Right renal cortex interstitium (tissue), 3 donors: ENCODE measurements around the gene ANO8. TPM values are rescaled to one million over a fixed set of nuclear protein-coding genes. Genes with fewer than 3 reads are reported as not detected.
A peak's percentile ranks its signal among the peaks of the same experiment; 100 is the strongest.

Experiments used
- DNase-seq, 3 donors: peaks; one replicate each; pipeline ENCODE4 v3.0.0-alpha.2; 2013; ENCODE audit warnings: low read depth in 3 of 3, low spot score in 2 of 3
- polyA plus RNA-seq, 3 donors: library from polyadenylated mRNA; unstranded; fragments of 120-200 nt; gene quantifications; one replicate each; pipeline ENCODE4 v1.2.1, GENCODE V29; 2013; ENCODE audit not compliant: insufficient read length in 3 of 3

ANO8 gene
- polyA plus RNA-seq, 3 donors, result 7.2 to 9.7 (median 7.8) TPM

DNA sequence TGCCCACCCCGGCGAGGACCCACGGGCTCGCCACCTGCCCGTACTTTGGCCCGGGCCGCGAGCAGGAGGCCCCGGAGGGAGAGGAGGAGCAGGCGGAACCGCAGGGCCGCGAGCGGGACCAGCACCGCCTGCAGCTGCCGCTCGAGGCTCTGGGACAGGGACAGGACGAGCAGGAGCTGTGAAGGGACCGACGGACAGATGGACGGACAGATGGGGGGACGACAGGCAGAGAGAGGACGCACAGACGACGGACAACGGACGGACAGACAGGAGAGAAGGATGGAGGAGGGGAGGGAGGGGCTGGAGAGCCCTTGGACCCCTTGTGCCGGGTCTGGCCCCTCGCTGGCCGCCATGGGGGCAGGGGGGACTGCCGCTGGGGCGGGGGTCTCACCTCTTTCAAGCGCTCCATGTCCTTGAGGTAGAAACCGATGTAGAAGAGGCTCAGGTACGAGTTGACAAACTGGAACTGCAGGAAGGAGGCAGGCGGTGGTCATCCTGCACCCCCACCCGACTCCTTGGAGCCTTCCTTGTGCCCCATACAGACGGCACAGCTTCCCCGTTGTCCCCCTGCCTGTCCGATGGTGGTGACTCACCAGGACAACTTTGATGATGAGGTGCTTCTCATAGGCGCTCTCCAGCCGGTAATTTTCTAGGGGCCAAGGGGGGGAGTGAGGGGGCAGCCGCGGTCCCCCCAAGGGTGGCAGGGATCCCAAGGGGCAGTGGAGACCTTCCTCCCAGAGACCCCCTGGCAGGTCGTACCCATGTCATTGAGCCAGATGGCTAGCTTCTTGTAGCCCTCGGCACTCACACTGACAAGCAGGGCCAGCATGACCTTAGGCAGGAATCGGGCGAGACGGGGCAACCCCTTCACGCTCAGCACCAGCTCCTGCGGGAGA lies 5.0 kb downstream of the ANO8 start:
- no peak for DNase-seq

DNA sequence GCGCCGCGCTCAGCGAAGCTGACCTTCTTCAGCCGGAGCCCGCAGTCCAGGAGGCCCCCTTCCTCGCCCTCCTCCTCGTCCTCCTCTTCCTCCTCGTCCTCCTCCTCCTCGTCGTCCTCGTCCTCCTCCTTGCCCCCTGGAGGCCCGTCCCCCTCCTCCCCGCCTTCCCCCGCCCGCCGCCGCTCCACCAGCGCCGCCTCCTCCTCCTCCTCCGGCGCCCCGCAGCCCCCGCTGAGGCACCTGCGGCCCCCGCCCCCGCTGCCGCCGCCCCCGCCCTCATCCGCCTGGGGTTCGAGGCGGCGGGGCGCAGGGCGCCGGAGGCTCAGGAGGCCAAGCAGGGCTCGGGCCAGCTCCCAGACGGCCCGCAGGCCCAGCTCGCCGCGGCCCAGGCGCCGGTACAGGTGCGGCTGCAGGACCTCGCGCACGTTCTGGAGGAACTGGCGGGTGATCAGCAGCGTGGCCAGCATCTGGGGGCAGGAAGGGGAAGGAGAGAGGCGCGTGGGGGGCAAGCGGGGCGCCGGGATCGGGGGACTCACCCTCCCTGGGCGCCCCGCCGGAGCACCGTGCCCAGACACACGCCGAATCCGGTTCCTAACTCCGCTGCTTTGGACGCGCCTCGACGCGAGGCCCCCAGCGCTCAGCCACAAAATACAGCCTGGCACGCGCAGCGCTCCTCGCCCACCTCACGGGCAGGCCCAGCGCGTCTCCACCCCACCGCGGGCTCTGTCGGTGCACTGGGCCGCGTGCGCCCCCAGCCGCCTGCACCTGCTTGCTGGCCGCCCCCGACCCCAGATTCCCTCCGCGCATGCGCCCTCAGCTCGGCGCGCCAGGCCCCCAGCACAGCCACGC lies 5.9 kb downstream of the ANO8 start:
- no peak for DNase-seq

DNA sequence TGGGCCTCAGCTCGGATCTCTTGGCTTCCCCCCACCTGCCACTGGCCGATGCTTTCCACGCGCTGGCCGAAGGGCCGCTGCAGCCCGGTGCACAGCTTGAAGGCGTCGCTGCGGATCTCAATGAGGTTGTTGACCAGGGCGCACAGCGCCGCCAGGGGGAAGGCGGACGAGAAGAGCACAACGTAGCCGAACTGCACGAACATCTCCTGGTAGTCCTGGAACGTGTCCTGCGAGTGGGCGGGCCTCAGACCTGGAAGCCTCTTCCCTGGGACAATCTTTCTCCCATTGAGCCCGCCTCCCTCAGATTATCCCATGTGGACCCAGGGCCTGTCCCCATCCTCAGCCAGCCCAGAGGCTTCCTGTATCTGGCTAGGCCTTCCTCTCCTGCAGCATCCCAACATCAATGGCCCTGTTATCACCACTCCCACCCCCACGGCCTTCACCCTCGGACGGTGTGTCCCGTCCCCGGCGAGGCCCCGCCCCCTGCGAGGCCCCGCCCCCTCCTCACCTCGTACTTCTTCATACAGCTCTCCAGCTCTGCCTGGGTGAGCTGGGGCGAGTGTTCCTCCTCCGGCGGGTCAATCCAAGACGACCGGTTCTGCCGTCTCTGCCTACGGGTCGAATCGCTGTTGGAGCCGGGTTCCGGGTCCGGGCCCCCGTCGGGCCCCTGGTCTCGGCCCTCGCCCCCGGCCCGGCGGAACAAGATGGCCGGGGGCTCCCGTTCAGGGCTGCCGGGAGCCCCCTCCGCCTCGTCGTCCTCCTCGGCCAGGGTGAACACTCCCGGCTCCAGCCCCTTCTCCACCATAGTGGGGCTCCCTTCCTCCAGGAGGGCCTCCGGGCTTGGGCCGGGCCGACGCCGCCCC lies 6.8 kb downstream of the ANO8 start:
- DNase-seq, result peak in 1 of 3 donors; percentile 65

DNA sequence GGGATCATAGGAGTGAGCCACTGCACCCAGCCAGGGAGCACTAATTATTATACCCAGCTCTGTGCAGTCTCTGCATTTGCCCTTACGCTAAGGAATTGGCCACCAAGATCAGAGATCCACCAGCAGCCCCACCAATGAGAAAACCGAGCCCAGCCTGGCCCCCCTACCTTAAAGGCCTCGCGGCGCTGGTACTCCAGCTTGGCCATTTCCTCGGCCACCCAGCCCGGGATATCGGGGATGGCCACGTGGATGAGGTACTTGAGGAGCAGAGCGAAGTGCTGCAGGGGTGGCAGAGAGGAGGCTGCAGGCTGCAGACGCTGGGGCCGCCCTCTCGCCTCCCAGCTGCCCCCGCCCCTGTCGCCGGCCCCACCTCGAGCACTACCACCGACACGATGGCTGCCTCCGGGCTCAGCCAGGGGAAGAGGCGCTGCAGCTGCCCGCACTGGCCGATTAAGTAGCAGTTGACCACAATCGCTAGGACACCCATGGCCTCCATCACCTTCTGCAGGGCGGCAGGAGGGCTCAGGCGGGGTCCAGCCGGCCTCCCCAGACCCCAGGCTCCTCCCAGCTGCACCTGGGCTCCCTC lies 7.5 kb downstream of the ANO8 start:
- DNase-seq, result no peak

DNA sequence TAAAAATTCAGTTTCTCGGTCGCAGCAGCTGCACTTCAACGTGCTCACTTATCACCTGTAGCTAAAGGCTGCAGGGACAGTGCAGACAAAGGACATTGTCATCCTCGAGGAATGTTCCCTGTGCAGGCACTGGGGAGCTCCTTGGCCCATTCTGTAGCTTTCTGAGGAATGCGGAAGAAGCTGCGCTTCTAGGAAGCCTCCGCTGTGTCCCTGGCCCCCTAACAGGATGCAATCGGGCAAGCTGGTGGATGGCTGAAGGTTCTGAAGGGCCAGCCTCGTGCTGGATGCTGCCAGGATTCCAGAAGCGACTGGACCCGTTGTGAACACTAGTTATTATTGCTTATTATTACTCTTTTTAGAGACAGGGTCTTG lies 8.1 kb downstream of the ANO8 start:
- DNase-seq, result no peak

DNA sequence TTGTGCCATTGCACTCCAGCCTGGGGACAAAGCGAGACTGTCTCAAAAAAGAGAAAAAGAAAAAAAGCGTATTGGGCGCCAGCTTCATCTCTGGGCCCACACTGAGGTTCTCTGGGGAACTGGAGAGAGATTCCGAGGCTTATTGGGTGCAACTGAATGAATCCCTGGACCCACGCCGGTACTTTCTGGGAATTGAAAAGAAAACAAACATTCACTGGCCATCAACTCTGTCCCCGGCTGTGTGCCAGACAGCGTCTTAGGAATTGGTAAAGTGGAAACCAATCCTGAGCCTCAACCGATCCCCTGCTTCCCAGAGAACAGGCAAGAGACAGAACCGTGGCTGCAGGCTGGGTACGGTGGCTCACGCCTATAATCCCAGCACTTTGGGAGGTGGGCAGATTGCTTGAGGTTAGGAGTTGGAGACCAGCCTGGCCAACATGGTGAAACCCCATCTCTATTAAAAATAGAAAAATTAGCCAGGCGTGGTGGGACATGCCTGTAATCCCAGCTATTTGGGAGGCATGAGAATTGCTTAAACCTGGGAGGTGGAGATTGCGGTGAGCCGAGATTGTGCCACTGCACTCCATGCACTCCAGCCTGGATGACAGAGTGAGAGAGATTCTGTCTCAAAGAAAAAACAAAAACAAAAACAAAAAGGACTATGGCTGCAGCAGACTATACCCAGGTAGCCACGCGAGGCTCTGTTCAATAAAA lies 8.6 kb downstream of the ANO8 start:
- DNase-seq, result no peak

DNA sequence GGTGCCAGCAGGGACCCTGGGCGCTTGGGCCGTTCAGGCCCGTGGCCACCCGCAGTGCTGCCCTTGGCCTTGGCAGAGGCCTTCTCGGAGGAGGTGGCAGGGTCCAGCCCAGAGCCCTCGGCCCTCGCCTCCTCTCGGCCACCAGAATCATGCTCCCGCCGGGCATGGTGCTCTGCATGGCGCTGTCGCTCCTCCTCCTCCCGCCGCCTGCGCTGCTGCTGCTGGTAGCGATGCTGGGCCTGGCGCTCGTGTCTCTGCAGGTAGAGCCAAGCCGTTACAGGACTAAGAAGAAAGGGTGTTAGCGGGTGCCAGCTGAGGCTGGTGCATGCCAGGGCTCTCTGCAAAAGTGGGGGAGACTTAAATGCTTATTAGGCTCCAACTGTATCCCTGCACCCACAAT lies 9.5 kb downstream of the ANO8 start:
- DNase-seq, result no peak

DNA sequence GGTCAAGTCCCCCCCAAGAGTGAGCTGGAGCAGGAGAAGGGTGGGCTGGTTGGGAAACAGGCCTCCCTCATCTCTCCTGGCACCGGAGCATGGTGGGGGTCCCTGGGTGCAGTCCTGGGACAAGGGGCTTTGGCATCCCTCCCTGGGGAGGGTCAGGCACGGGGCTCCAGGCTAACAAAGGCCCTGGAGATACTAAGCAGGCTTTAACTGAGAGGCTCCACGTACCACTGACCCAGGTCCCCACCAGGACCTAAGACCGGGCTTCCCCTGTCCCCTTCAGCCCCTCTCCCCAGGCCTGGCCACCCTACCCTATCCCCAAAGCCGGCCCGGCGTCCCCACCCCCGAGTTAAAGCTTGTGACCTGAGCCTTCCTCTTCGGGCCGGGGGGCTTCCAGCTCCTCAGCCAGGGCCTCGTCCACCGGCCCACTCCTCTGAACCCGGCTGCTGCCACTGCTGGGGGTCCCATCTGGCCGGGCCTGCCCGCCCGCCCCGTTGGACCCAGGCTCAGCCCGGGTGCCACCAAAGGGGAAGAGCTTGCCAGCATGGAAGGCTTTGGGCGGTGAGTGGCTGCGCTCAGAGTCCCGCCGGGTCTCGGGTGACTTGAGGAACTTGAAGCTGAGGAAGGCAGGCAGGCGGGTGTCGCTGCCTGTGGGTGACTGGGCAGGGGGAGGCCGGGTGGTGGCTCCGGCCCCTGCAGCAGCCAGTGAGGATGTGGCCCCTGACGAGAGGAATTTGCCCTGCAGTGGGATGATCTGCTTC lies 10.1 kb downstream of the ANO8 start:
- no peak for DNase-seq

DNA sequence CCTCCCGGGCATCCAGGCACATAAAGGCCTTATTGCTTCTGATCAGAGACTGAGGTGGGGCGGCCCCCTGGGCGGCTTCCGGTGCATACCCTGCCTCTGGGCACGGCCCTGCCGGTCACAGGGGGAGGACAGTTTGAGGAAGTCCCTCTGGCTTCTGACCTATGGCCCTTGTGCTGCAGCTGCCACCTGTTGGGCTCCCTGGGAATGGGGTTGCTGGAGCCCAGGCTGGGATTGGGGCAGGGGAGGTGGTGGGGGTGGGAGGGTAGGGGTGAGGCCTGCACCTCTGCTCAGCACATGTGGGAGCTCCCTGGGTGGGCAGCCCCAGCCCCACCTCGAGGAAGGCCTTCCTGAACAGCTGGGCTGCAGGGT lies 10.7 kb downstream of the ANO8 start:
- no peak for DNase-seq

DNA sequence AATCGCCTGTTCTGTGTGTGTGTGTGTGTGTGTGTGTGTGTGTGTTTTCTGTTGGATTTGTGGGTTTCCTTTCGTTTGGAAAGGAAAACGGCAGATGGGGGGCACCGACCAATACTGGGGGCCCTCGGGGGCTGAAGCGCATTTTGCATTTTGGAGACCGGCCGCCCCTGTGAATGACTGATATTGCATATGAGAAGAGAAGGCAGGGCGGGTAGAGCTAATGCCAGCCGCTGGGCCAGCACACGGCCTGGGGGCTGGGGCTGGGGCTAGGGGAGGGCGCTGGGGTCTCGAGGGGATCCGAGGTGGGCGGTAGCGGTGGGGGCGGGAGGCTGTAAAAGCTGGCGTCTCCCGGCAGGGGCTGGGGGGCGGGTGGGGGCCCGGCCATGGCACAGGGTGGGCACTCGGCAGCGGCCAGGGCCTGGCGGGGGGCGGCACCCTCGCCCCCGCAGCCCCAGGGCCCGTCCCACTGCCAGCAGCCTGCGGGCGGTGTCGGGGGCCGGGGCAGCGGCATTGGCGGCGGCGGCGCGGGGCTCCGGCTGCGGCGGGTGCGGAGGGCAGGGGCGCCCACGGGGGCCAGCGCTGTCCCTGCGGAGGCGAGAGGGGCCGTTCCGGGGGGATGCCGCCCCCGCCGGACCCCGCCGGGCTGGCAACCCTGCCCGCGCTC lies 11.2 kb downstream of the ANO8 start:
- DNase-seq, result no peak

DNA sequence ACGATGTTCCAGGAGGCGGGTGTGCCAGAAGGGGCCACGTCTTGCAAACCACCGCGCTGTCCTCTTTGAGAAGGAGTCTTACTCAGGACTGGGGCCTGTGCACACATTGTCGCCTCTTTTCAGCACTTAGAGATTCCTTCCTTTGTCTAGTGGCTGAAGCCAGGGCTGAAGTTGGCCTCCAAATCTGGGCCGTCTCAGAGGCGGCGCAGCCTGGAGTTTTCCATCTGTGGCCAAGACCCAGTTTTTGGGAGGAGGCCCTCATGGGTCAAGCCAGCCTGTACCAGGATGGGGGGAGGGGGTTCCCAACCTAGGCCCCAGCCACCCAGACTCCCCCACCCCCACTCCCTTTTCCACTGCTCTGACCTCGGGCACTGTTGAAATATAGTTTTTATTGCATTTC lies 11.8 kb downstream of the ANO8 start:
- DNase-seq, result no peak

DNA sequence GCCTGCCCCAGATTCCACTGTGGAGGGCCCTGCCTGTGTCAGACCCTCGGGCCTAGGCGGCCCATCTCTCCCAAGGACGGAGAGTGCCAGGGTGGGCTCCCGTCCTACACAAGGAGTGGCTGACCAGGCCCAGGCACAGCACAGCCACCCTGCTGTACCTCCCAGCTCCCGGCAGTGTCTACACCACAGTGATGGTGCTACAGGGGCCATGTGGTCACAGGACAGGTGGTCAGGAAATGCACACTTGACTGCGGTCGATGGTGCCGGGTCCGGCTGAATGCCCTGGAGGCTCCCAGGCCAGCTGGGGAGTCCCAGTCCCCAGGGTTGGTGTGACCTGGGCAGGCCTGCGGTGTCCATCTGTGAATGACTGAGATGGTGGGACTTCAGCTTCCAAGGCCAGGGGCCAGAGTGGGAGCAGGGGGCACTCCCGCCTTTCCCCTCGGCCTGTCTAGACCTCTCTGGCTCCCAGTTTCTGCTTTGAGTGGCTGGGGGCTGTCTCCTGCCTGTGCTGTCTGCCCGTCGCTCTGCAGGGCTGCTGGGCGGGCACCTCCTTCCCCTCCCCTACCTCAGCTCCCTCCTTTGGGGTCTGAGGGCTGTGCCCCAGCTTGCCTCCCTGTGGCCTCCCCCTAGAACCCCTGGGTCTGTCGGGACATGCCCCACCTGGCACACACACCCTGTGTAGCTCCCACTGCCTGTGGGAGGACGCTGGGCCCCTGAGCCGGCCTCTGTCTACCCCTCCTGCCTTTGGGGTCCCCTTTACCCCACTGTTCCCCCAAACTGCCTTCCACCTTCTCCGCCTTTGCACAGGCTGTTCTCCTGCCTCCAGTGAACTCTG lies 12.8 kb downstream of the ANO8 start:
- no peak for DNase-seq

DNA sequence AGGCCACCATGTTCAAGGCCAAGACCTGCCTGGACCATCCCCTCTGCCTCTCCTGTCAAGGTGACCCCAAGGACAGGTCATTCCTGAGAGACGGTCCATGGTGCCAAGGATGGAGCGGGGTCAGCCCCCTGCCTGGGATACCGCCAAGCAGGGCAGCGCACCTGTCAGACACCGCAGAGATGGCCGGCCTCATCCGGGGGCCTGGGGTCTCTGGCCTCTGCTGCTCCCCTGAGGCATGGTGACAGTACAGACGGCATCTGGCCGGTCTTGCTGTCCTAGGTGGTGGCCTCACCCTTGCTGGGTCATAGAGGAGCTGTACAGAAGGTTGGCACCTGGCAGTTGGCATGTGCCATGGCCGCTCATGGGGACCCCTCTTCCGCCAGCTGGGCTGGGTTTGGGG lies 14.2 kb downstream of the ANO8 start:
- no peak for DNase-seq

DNA sequence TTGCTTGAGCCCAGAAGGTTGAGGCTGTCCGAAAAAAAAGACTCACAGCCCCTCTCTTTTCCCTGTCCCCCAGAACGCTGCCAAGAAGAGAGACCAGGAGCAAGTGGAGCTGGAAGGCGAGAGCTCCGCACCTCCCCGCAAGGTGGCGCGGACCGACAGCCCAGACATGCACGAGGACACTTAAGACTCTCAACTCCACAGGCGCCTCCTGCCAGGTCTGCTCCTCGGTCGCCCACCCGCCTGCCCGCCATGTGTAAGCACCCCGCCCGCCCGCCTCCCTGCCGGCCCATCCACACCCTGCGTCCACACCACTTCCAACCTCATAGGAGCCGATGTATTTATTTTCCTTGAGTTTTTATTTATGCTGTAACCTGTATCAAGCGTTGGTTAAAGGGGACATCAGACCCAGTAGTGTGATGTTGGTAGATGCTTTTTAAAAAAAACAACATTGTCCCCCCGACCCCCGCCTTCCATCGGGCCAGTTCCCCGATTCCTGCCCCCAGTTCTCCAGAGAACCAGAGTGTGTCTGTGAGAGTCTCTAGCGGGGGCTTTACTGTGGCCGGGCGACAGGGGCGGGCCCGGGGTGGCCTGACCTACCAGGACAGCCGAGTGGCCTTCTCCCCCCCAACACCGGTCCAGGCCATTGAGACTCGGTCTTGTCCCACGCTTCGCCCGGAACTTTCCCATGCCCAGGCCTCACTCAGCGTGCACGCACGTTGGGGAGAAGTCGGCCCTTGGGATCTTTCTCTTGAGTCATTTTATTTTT lies 15.0 kb downstream of the ANO8 start:
- DNase-seq, result no peak

DNA sequence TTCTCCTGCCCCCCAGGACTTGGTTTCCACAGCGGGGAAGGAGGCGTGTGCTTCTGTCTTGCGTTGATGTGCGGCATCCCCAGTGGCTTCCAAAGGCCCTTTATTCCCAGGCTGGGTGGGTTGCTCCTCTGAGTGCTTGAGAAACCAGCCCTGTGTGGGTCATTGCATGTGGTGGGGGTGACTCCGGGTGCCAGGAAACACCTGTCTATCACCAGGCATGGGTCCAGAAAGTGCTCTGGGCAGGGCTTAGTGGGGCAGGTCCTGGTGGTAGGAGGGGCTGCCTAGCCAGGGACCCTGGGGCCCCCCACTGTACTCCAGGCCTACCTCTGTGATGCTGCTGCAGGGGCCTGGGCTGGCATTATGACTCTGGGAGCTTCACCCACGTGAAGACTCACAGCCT lies 15.7 kb downstream of the ANO8 start:
- DNase-seq, result no peak

DNA sequence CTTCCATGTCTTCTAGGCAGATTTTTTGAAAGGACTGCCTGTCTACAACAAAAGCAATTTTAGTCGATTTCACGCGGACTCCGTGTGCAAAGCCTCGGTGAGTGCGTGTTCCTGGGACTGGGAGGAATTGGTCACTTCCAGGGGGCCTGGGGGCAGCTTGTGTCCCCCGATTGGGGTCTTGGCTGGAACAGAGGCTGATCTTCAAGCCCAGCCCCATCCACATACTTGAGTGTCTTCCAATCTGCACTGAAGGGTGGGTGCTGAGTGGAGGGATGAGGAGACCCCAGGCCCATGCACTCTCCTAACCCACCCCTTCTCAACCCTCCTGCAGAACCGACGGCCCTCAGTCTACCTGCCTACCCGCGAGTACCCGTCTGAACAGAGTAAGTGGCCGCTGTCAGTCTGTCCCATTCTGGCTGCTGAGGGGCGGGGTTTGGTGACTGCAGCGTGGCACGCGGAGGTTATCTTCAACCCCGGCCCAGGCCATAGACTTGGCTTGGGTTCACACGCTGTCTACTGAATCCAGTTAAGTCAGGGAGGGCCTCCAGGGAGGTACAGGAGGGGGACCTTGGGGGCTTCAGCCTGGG lies 20.6 kb downstream of the ANO8 start:
- DNase-seq, result no peak
